ENCODE results near the gene PIK3R2.

PIK3R2 gene

GRCh38 chr19:18197941-18198340 is 45.0 kb downstream of the PIK3R2 start:
- TF ChIP-seq, protein P1, sequence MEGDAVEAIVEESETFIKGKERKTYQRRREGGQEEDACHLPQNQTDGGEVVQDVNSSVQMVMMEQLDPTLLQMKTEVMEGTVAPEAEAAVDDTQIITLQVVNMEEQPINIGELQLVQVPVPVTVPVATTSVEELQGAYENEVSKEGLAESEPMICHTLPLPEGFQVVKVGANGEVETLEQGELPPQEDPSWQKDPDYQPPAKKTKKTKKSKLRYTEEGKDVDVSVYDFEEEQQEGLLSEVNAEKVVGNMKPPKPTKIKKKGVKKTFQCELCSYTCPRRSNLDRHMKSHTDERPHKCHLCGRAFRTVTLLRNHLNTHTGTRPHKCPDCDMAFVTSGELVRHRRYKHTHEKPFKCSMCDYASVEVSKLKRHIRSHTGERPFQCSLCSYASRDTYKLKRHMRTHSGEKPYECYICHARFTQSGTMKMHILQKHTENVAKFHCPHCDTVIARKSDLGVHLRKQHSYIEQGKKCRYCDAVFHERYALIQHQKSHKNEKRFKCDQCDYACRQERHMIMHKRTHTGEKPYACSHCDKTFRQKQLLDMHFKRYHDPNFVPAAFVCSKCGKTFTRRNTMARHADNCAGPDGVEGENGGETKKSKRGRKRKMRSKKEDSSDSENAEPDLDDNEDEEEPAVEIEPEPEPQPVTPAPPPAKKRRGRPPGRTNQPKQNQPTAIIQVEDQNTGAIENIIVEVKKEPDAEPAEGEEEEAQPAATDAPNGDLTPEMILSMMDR (IDR thresholded peaks at IDR 0.05; ENCODE audit: low read depth, low read length), result no peak
- DNase-seq (ENCODE audit: low read depth in 2 of 2), result no peak
- H3K4me3 ChIP-seq (replicated peaks in 1 of 2; ENCODE audit: low read depth in 2 of 2, low read length in 2 of 2), result no peak overlapping the region

- TF ChIP-seq, protein P1 (IDR thresholded peaks at IDR 0.05; ENCODE audit: low read depth, low read length), result no peak
- no peak for DNase-seq (ENCODE audit: low read depth in 2 of 2)
- H3K4me3 ChIP-seq (replicated peaks in 1 of 2; ENCODE audit: low read depth in 2 of 2, low read length in 2 of 2), result no peak overlapping the region
These were observed 45.4 kb downstream of the PIK3R2 start for GRCh38 chr19:18198374-18198773.

DNA sequence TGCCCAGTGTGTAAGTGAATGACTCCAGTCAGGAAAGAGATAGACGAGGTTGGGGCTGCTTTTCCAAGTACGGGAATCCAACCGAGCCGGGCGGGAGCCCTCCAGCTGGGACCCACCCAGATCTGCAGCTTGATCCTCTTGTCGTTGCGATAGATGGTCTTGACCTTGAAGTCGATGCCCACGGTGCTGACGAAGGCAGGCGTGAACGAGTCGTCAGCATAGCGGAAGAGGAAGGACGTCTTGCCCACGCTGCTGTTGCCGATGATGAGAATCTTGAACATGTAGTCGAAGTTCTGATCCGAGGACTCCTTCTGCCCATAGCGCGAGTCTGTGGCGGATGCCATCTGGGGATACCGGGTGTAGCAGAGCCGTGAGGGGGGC is 49.4 kb downstream of the PIK3R2 start:
- no peak for DNase-seq (ENCODE audit: low read depth in 2 of 2)
- no peak overlapping the region for H3K4me3 ChIP-seq (replicated peaks in 1 of 2; ENCODE audit: low read depth in 2 of 2, low read length in 2 of 2)
- TF ChIP-seq, protein P1 (IDR thresholded peaks at IDR 0.05; ENCODE audit: low read depth, low read length), result no peak

GRCh38 chr19:18202778-18203407 is 49.9 kb downstream of the PIK3R2 start:
- TF ChIP-seq, protein P1 (IDR thresholded peaks at IDR 0.05; ENCODE audit: low read depth, low read length), result no peak
- DNase-seq (ENCODE audit: low read depth in 2 of 2), result peak; percentile 25 to 27
- peak overlapping the region; percentile 85 to 87 for H3K4me3 ChIP-seq (replicated peaks in 1 of 2; ENCODE audit: low read depth in 2 of 2, low read length in 2 of 2)

DNA sequence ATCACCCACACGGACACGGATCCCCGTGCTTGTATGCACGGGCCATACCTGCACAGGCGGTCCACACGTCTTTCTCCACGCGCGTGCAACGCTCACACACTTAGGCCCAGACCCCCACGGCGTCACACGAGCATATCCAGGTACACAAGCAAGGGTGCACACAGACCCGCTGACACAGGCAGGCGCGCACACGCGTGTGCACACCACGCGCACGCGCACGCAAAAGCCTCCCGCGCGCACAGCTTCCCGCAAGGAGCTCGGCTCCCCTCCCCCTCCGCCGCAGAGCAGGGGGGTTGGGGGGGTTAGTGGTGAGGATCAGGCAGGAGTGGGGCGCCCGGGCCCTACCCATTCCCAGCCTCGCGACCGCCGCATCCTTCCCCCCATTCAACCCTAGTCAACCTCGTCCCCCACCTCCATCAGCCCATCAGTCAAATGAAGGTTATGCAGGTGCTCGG is 50.5 kb downstream of the PIK3R2 start:
- DNase-seq (ENCODE audit: low read depth in 2 of 2), result peak in 1 of 2 donors; percentile 20
- peak overlapping the region; percentile 85 to 87 for H3K4me3 ChIP-seq (replicated peaks in 1 of 2; ENCODE audit: low read depth in 2 of 2, low read length in 2 of 2)
- TF ChIP-seq, protein P1 (IDR thresholded peaks at IDR 0.05; ENCODE audit: low read depth, low read length), result no peak

DNA sequence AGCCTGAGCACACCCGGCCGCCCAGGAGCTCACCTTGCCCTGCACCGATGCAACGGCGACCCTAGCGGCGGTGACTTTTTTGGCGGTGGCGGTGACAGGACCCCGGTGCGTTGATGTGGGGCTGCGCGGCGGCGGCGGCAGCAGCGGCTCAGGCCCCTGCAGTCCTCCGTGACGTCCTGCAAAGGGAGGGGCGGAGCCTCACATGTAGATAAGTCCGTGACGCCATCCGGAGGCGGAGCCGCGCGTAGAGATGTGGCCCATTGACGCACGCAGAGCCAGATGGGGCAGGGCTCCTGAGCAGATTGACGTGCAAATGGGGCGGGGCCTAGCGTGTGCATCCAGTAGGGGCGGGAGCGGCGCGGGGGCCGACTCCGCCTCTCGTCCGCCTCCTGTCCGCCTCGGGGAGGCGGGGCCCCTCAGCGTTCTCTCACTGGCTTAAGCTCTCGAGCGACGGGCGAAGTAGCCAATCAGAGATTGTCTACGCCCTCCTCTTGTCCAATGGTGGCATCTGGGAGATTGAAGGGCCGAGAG is 51.0 kb downstream of the PIK3R2 start, which contains the start of gene RAB3A:
Gene RAB3A (minus strand): TSS at position 180 of the 531 bp plus-strand sequence. CDS start 1,302 bp downstream, outside the sequence.
- H3K4me3 ChIP-seq (replicated peaks in 1 of 2; ENCODE audit: low read depth in 2 of 2, low read length in 2 of 2), result peak within 1 kb of the TSS; percentile 85 to 87
- TF ChIP-seq, protein P1 (IDR thresholded peaks at IDR 0.05; ENCODE audit: low read depth, low read length), result no peak
- peak; percentile 100 for DNase-seq (ENCODE audit: low read depth in 2 of 2)
